Spleen (tissue), 7 donors: Measurements from ENCODE around the gene SMARCAL1.

Experiments
- CTCF ChIP-seq, 11 experiments: fragments of 200-600 bp in 7 of 11; fragments of 450-650 bp in 4 of 11; sonication (generic) in 4 of 11; IDR thresholded peaks in 8 of 11; conservative IDR thresholded peaks in 3 of 11; 1 replicate in 7 of 11; 2 replicates in 4 of 11; pipeline versions ENCODE4 v1.4.0 to v1.8.0; 2016 to 2021; ENCODE audit warnings: antibody characterized with exemption in 11 of 11, inconsistent platforms in 4 of 11, mild to moderate bottlenecking in 1 of 11
- POLR2A ChIP-seq, 3 donors: fragments of 450-650 bp; IDR thresholded peaks; one replicate each; pipeline ENCODE4 v1.5.1; 2017; ENCODE audit warnings: antibody characterized with exemption in 3 of 3, mild to moderate bottlenecking in 1 of 3
- POLR2AphosphoS5 ChIP-seq, 3 donors: sonication (generic); formaldehyde crosslinking; IDR thresholded peaks; one replicate each; pipeline ENCODE4 v1.5.1; 2017; ENCODE audit warnings: antibody characterized with exemption in 3 of 3
- donor health status: DM: no; HTN: no; CAD: no; lungs with moderate emphysema.
- donor health status: DM: no; HTN: no; CAD: no.
- donor health status: DM: no; HTN: no; CAD: no.

- no peak for TF ChIP-seq CTCF (IDR thresholded peaks at IDR 0.05 in 8 of 11, conservative IDR thresholded peaks at IDR 0.05 in 3 of 11)
- TF ChIP-seq POLR2AphosphoS5 (IDR thresholded peaks at IDR 0.05) = no peak
- TF ChIP-seq POLR2A (IDR thresholded peaks at IDR 0.05) = no peak
Measured at GRCh38 chr2:216499641-216500218, 87.4 kb downstream of the SMARCAL1 start.
